GM18519 (cell line): ENCODE results near the gene C16orf78.

ENCODE experiments used
- ATAC-seq: cut with Tn5 transposase; IDR thresholded peaks from one replicate; pipeline ENCODE4 v1.9.1; 2021; ENCODE audit warnings: mild to moderate bottlenecking, moderate library complexity; ENCODE audit not compliant: unreplicated experiment, low FRiP score

The C16orf78 gene

DNA sequence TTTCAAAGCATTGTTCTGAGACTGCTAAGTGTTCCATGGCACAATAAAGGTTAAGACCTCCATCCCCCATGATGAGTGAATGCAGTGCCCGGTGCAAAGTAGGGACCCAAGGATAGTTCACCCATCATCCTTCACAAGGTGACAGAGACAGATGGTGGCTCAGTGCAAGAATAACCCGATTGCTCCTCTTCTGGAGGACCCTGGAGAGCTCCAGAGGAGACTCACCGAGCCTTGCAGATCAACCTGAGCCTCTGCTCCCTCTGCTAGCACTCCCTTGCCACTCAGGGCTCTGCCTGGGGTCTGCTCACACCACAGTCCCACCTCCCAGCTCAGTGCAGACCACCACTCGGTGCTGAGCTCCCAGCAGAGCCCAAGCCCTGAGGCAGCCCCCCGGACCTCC, 49.3 kb downstream of the C16orf78 start:
- no peak for ATAC-seq

DNA sequence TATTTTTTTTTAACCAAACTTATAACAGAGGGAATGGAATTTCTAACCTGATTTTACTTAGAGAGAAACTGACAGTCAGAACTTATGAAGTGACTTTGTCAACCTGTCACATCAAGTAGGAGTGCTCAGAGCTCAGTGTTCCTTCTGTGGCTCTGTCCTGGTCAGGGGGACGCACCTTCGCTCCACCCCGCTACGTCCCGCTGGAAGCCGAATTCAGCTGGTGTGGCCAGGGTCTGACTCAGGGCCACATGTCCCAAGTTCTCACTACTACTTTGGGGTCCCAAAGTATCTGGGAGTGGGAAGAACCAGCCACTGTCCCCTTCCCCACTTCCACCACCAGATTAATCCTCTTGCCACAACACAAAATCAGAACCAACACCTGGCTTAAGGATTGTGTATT, 51.4 kb downstream of the C16orf78 start:
- ATAC-seq: no peak

DNA sequence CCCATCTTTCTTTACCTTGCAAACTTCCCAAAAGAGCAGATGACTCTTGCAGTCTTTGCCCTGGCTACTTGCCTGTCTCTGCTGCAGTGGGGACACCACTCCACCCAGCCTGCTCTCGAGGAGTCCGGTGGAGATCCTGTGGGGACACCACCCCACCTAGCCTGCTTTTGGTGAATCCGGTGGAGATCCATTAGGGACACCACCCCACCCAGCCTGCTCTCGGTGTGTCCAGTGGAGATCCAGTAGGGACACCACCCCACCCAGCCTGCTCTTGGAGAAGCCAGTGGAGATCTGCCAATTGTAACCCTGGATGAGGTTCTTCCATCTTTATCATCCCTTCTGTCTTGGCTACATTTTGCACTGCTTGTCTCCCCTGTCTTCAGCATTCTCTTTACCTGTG, 54.2 kb downstream of the C16orf78 start:
- ATAC-seq: no peak

DNA sequence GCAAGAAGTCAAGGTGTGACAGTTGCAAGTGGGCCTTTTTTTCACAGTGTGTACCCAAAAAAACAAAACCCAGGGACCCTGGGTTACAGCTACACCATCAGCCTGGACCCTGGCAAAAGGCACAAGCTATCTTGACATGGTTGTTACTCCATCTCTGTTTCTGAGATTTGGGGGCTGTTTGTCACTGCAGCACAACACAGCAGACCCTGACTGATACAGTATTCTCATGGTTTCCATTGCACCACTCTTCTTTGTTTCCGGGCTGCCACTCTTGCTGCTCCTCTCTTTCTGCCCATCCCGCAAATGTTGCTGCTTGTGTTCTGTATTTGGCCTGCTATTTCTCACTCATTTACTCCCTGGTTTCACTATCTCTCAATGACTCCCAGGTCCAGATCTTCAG, 55.2 kb downstream of the C16orf78 start:
- no peak for ATAC-seq

DNA sequence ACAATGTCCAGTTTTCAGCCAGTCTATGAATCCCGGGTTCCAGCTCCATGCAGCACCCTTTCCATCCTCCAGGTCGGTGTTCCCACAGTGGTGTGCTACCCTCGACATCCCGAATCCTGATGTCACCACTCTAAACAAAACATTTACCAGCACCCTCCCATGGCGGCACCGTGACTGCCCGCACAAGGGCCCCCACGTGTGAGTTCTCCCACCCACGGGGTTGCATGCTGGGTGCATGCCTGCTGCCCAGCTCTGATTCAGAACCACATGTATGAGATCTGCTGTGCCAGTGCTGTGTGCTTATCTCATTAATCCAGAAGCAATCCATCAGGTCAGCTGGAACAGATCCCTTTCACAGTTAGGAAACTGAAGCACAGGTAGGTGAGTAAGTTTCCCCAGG, 57.4 kb downstream of the C16orf78 start:
- no peak for ATAC-seq

DNA sequence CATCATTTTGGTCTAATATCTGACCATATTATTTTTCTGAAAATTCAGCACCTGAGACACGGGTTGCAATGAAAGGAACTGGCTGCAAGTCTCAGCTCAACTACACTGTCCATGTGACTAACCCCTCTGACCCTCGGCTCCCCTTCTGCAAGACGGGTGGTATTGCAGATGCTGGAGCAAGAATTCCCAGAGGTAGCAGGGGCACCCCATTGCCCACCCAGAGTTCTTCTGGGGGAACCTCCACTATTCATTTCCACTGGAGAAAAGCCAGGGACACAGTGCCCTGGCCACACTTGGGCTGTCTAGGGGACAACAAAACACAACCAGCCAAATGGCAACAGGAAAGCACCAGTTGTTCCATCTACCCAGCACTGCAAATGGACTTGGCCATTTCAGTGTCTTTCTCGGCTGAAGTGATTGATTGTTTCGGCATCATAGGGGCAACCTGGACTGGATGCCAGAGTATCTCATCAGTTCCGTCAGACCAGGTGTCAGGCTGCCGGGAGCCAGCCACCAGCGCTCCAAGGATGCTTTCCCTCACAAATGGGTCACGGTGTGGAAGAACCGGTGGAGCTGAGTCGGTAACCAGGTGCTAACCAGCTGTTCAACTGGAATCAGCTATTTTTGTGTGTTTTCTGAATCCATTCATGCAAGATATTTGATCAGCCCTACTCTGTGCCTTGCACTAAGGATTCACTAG, 58.1 kb downstream of the C16orf78 start:
- ATAC-seq: no peak

DNA sequence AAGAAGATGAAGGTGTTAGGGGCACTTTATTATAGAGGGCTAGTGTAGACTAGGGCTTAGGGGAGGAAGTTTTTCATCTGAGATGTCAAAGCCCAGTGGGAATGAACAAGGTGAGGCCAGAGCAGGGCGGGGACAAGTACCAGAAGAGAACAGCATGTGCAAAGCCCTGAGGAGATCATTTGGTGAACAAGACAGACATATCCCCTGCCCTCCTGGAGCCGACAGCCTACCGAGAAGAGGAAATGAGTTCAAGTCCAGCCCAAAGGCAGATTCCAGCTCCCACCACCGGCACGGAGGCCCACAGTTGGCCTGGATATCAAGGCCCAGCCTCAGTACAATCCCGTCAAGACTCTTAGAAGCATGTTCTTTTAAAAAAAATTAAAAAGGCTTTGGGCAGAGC, 61.1 kb downstream of the C16orf78 start:
- no peak for ATAC-seq

DNA sequence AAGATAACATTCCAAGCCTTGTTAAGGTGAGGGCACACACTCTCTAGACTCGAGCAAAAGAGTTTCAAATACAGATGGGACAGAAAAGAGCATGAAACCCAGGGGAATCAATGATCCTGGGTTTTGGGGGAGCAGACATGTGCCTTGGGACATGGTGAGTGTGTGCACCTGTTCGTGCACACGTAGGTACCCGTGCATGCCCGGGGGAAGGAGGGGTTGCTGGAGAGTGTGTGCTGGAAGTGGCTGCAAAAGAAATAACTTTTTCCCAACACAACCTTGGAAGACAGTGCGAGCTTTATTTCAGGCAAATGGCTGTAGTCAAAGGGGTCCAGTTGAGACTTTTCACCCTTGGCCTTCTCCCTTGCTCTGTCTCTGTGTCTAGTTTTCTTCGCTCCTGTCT, 62.6 kb downstream of the C16orf78 start:
- no peak for ATAC-seq

DNA sequence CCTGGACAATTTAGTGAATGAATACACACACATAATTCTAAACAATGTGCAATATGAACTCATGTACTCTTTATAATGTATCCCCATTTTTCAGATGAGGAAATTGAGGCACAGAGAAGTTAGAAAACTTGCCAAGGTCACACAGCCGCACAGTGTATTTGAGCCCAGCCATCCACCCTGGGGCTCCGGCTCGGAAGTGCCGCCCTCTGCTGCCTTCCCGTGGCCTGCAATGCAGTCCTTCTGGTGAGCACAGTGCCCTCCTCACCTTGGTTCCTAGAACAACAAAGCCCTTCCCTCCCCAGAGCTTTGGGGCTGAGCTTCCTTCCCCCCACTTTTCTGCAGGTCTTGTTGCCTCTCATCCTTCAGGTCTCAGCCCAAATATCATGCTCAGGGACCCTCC, 63.7 kb downstream of the C16orf78 start:
- ATAC-seq: no peak

DNA sequence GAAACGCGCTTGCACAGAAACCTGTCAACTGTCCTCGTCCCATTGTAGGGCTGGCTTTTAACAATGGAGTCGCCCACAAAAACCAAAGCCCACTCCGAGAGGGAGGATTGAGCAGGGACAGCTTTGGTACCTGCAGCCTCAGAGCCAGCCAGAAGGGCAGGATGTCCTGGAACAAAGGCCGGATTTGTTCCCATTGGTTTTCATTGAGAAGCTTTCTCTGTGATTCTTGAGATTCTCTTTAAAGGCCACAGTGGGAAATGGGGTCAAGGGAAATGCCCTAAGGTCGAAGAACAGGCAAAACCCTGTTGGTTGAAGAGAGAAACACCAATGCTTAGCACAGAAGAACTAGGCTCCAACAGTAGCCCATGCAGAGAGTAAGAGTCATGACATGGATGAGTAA, 65.4 kb downstream of the C16orf78 start:
- no peak for ATAC-seq

DNA sequence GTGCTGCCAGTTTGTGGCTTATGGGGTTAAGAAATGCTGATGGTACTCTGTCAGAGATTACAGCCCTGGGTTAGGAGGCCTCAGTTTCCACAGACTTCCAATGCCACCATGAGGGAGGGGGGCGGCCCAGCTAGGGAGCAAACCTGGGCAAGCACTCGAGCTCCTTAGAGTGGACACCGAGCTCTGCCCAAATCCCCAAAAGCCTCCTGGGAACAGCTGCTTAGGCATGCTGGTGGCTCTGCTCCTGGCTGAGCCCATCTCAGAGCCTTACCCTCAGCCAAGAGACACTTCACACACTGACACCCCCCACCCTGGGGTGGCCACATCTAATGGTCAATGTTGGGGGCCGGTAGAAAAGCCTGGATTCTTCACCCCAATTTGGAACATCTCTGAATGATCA, 66.1 kb downstream of the C16orf78 start:
- ATAC-seq: no peak

DNA sequence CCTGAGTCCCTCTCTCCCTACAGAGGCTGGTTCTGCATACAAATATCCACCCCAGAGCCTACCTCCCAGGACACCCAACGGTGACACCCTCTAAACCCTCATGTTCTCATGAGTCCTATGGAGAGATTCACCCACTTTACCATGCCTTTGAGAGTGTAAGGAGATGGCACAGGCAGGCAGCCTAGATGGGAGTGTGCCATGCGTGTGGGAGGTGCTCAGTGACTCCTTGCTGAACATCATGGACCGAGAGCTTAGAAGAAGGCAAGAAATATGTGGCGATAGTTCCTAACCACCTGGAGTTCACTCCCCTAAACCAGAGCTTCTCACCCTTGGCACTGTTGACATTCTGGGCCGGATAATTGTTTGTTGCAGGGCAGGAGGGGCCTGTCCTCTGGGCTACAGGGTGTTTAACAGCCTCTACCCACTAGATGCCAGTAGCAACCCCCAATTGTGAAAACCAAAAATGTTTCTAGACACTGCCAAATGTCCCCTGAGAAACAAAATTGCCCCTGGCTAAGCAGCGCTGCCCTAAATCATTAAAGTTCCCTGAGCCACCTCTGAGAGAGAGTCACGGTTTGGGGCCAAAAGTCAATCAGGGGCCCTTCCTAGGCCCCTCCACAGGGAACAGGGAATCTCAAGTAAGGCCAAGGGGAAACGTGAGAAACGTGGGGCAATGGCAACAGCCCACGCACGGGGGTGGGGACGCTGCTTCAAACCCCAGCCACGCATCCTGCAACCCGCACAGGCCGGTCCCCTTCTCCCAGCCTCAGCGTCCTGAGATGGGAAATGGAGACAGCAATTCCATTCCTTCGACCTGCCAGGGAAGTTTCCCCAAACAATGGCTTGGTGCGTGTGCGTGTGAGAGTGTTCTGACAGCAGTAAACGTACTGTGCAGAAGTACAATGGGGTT, 66.8 kb downstream of the C16orf78 start:
- no peak for ATAC-seq

DNA sequence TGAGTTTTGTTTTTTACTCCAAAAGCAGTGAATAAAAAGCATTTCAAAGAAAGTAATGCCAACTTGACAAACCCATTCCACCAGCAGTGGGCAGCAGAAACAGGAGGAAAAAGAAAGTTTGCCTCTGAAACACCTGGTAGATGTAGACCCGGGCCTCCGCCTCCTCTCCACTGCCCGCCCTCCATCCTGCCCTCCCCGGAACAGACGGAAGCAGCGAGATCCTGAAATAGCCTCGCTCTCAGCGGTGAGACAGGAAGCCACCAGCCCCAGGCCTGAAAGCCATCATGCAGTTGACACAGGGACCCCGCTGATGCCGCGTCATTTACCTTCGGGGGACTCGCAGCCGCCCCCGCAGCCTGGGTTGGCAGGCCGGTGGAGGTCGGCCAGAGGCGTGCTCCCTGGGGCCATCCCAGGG, 67.8 kb downstream of the C16orf78 start:
- peak; percentile 79 for ATAC-seq

DNA sequence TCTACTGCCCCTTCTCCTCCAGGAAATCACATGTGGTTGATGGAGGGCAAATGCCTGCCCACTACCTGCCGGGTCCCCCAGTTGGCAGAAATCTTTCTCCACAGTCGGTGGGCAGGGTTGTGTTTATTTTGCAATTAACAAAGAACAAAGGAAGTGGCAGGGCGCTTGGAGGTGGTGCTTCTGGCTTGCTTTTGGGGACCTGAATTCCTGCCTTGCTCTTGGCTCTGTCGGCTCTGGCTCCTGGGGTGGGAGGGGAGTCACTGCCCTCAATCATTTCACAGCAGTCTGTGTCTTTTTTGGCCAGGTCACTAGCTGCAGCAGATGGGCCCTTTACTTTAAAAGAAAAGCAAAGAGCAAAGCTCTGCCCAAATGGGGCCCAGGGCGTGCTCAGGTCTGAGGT, 69.2 kb downstream of the C16orf78 start:
- no peak for ATAC-seq

DNA sequence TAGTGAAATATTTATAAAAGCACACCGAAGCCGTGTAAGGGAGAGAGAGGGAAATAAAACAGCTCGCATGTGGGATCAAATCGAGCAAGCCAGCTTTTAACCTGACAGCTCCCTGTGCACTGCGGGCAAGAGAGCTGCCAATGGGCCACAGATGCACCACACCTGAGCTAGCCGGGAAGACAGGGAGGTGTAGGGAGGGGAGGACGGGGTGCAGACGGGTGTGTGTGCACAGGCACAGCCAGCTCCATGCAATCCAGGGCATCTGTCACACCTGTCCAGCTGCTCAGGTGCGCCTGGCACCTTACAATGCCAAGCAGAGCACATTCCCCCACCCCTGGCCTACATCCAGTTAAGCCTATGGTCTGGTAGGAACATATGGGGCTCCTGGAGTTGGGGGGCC, 70.0 kb downstream of the C16orf78 start:
- ATAC-seq: no peak

DNA sequence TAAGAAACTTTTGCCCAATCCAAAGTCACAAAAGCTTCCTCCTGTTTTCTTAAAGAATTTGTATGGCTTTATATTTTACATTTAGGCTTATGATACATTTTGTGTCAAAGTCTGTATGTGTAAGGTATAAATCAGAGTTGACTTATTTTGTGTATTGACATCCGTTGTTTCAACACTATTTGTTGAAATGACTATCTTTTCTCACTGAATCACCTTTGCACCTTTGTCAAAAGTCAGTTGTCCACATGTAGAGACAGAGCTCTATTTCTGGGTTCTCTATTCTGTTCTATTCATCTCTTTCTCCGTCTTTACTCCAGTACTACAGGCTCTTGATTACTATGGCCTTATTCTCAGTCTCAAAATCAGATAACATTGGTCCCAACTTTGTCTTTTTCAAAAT, 73.2 kb downstream of the C16orf78 start:
- ATAC-seq: no peak
